Measurements from ENCODE around the gene TOMM20.
"Not testable (repeated sequence)": the region's sequence is repeated elsewhere in the genome, so short reads cannot be mapped to it uniquely, and the experiment has no call there.

TOMM20 gene

DNA sequence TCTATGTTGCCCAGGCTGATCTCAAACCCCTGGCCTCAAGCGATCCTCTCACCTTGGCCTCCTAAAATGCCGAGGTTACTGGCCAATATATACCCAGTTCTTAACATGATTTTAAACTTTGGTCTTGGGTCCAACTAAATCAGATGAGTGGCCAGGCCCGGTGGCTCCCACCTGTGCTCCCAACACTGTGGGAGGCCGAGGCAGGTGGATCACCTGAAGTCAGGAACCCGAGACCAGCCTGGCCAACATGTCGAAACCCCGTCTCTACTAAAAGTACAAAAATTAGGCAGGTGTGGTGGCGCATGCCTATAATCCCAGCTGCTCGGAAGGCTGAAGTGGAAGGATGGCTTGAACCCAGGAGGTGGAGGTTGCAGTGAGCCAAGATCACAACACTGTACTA lies 29.6 kb downstream of the TOMM20 start:
- no peak overlapping the region for H3K27ac ChIP-seq (ENCODE audit: low read length)
- peak overlapping the region; percentile 24; the same call in 1 of the 2 replicates for H3K4me2 ChIP-seq (ENCODE audit: low read length)
- no peak overlapping the region for H2AFZ ChIP-seq (ENCODE audit: low read depth, low read length)
- H3K9me3 ChIP-seq (ENCODE audit: insufficient read depth, low read length), result no peaks in the 10 kb centered on the region
- no peaks in the 10 kb centered on the region for H3K79me2 ChIP-seq (ENCODE audit: low read length)
- H3K9ac ChIP-seq (ENCODE audit: low read length), result no peak overlapping the region
- H3K4me1 ChIP-seq (ENCODE audit: low read length), result peaks cover 34% of the 10 kb centered on the region
- peaks cover 17% of the 10 kb centered on the region for H3K27me3 ChIP-seq (ENCODE audit: low read depth, low read length)
- H4K20me1 ChIP-seq (ENCODE audit: insufficient read depth, low read length), result no peaks in the 10 kb centered on the region
- no peak overlapping the region for H3K4me3 ChIP-seq (ENCODE audit: low read length)
- TF ChIP-seq, protein P1, sequence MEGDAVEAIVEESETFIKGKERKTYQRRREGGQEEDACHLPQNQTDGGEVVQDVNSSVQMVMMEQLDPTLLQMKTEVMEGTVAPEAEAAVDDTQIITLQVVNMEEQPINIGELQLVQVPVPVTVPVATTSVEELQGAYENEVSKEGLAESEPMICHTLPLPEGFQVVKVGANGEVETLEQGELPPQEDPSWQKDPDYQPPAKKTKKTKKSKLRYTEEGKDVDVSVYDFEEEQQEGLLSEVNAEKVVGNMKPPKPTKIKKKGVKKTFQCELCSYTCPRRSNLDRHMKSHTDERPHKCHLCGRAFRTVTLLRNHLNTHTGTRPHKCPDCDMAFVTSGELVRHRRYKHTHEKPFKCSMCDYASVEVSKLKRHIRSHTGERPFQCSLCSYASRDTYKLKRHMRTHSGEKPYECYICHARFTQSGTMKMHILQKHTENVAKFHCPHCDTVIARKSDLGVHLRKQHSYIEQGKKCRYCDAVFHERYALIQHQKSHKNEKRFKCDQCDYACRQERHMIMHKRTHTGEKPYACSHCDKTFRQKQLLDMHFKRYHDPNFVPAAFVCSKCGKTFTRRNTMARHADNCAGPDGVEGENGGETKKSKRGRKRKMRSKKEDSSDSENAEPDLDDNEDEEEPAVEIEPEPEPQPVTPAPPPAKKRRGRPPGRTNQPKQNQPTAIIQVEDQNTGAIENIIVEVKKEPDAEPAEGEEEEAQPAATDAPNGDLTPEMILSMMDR (IDR thresholded peaks at IDR 0.05; ENCODE audit: low read depth, low read length), result no peak
- TF ChIP-seq EZH2phosphoT487 (IDR thresholded peaks at IDR 0.05; ENCODE audit: low read depth), result no peak
- H3K36me3 ChIP-seq (replicated peaks; ENCODE audit: low read depth, low read length), result peaks cover 4% of the 10 kb centered on the region

DNA sequence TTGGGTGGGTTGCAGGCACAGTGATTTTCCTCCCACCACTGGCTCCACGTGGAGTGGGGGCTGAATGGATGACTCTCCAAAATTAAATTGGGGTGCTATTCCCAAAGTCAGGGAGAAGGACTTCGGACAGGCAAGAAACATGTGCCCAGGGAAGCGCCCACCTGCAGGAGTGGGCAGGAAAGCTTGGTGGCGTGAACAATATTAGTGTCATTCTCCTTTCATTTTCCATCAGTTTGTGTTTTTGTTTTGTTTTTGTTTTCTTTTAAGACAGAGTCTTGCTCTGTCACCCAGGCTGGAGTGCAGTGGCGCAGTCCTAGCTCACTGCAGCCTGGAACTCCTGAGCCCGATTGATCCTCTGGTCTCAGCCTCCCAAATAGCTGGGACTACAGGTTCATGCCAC lies 30.1 kb downstream of the TOMM20 start:
- Histone ChIP-seq H3K36me3 (replicated peaks; ENCODE audit: low read depth, low read length) (peaks cover 4% of the 10 kb centered on the region), H3K9ac (ENCODE audit: low read length) (no peak overlapping the region), H4K20me1 (ENCODE audit: insufficient read depth, low read length) (no peaks in the 10 kb centered on the region), H3K4me3 (ENCODE audit: low read length) (no peak overlapping the region), H2AFZ (ENCODE audit: low read depth, low read length) (no peak overlapping the region), H3K9me3 (ENCODE audit: insufficient read depth, low read length) (no peaks in the 10 kb centered on the region), H3K4me1 (ENCODE audit: low read length) (peaks cover 31% of the 10 kb centered on the region), H3K27ac (ENCODE audit: low read length) (no peak overlapping the region), H3K4me2 (ENCODE audit: low read length) (no peak overlapping the region), H3K79me2 (ENCODE audit: low read length) (no peaks in the 10 kb centered on the region), H3K27me3 (ENCODE audit: low read depth, low read length) (peaks cover 17% of the 10 kb centered on the region)
- TF ChIP-seq, protein P1 (IDR thresholded peaks at IDR 0.05; ENCODE audit: low read depth, low read length), result no peak
- no peak for TF ChIP-seq EZH2phosphoT487 (IDR thresholded peaks at IDR 0.05; ENCODE audit: low read depth)

DNA sequence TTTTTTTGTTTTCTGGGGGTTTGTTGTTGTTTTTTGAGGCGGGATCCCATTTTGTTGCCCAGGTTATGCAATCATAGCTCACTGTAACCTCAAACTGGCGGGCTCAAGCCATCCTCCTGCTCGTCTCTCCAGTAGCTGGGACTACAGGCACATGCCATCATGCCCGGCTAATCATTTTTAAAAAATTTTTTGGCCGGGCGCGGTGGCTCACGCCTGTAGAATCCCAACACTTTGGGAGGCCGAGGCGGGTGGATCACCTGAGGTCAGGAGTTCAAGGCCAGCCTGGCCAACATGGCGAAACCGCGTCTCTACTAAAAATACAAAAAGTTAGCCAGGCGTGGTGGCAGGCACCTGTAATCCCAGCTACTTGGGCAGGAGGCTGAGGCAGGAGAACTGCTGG lies 31.1 kb downstream of the TOMM20 start:
- not testable (repeated sequence) for H4K20me1 ChIP-seq (ENCODE audit: insufficient read depth, low read length); H3K36me3 ChIP-seq (replicated peaks; ENCODE audit: low read depth, low read length); H3K79me2 ChIP-seq (ENCODE audit: low read length); H3K9me3 ChIP-seq (ENCODE audit: insufficient read depth, low read length); H3K4me3 ChIP-seq (ENCODE audit: low read length); H3K9ac ChIP-seq (ENCODE audit: low read length); H2AFZ ChIP-seq (ENCODE audit: low read depth, low read length); H3K27ac ChIP-seq (ENCODE audit: low read length); H3K4me2 ChIP-seq (ENCODE audit: low read length)
- H3K27me3 ChIP-seq (ENCODE audit: low read depth, low read length), result peaks cover 17% of the 10 kb centered on the region
- H3K4me1 ChIP-seq (ENCODE audit: low read length), result peaks cover 34% of the 10 kb centered on the region

- H3K9me3 ChIP-seq (ENCODE audit: insufficient read depth, low read length), result no peaks in the 10 kb centered on the region
- peaks cover 32% of the 10 kb centered on the region for H3K4me1 ChIP-seq (ENCODE audit: low read length)
- H4K20me1 ChIP-seq (ENCODE audit: insufficient read depth, low read length), result no peaks in the 10 kb centered on the region
- no peaks in the 10 kb centered on the region for H3K79me2 ChIP-seq (ENCODE audit: low read length)
- TF ChIP-seq, protein P1 (IDR thresholded peaks at IDR 0.05; ENCODE audit: low read depth, low read length), result no peak
- TF ChIP-seq EZH2phosphoT487 (IDR thresholded peaks at IDR 0.05; ENCODE audit: low read depth), result no peak
- H3K27me3 ChIP-seq (ENCODE audit: low read depth, low read length), result peaks cover 9% of the 10 kb centered on the region; the same call in 1 of the 2 replicates
- H3K4me2 ChIP-seq (ENCODE audit: low read length), result no peak overlapping the region
- no peak overlapping the region for H2AFZ ChIP-seq (ENCODE audit: low read depth, low read length)
- no peak overlapping the region for H3K9ac ChIP-seq (ENCODE audit: low read length)
- no peak overlapping the region for H3K4me3 ChIP-seq (ENCODE audit: low read length)
- H3K36me3 ChIP-seq (replicated peaks; ENCODE audit: low read depth, low read length), result no peaks in the 10 kb centered on the region
- no peak overlapping the region for H3K27ac ChIP-seq (ENCODE audit: low read length)
These were observed 32.6 kb downstream of the TOMM20 start for GRCh38 chr1:235095938-235096562.

Measured in OCI-LY3 (cell line).